Activated naive CD8-positive, alpha-beta T cell treated with anti-CD3 and anti-CD28 coated beads, Interleukin-2, amount 50 U/mL, for 24 hours (primary cell): ENCODE measurements around the gene TIPARP.
A peak's percentile ranks its signal among the peaks of the same experiment; 100 is the strongest.
"Not testable (repeated sequence)": the region's sequence is repeated elsewhere in the genome, so short reads cannot be mapped to it uniquely, and the experiment has no call there.

ENCODE experiments used
- ATAC-seq: fragments of 150-1000 bp; cut with Tn5 transposase; one replicate; pipeline ENCODE4 v1.10.0; 2021
- DNase-seq: peaks from one replicate; pipeline ENCODE4 v3.0.0; 2021
- H3K27ac Mint-ChIP-seq: one replicate; pipeline ENCODE4 v1.8.0; 2021; ENCODE audit warnings: mild to moderate bottlenecking, mixed read lengths
- H3K27me3 Mint-ChIP-seq: one replicate; pipeline ENCODE4 v1.8.0; 2021; ENCODE audit warnings: mixed read lengths
- H3K36me3 Mint-ChIP-seq: one replicate; pipeline ENCODE4 v1.8.0; 2021; ENCODE audit warnings: low read depth, mixed read lengths
- H3K4me1 Mint-ChIP-seq: one replicate; pipeline ENCODE4 v1.8.0; 2021; ENCODE audit warnings: mixed read lengths
- H3K4me3 Mint-ChIP-seq: one replicate; pipeline ENCODE4 v1.8.0; 2021; ENCODE audit warnings: mild to moderate bottlenecking, moderate library complexity, mixed read lengths
- H3K9me3 Mint-ChIP-seq: one replicate; pipeline ENCODE4 v1.8.0; 2021; ENCODE audit warnings: mixed read lengths

TIPARP gene

DNA sequence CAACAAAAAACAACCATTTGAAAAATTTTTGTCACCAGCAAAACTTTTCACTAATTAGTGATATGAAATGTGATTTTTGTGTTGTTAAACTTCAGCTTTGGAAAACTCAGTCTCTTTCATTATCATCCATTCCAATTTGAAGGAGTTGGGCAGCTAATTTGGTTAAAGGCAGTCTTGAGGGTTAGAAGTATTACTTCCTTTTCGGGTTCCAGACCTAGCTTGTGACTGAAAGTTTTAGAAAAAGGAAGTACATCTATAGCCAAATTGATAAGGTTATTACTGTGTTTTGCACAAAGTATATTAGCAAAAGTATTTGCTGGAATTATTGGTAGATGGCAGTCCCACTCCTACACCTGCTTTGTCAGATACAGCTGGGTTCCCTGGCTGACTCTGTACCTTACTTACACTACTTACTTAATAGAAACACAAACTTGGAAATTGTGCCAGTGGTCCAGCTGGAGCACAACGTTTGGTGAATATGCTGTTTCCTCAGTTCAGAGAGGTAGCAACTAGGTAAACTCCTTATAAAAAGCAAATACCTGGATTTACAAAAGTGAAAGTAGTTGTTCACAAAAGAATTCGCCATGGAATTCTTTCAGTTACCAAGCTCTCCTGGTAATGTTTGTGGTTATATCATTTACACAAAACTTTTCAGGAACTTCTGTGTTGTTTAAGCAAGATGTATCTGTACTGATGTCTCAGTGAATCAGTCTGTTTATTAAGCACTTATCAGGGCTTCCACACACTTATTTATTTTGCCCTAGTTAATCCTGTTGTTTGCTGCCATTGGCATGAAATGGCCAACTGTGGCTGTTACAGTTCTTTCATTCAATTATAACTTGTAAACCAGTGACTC is 31.6 kb downstream of the TIPARP start:
- Mint-ChIP-seq H3K27ac (no peak overlapping the region), H3K27me3 (no peaks in the 10 kb centered on the region), H3K36me3 (peaks cover 35% of the 10 kb centered on the region), H3K4me3 (no peak overlapping the region), H3K9me3 (no peaks in the 10 kb centered on the region), H3K4me1 (peaks cover 7% of the 10 kb centered on the region)
- DNase-seq: no peak
- no peak for ATAC-seq

- Mint-ChIP-seq H3K4me3 (no peak overlapping the region), H3K27ac (no peak overlapping the region), H3K36me3 (peaks cover 33% of the 10 kb centered on the region), H3K27me3 (no peaks in the 10 kb centered on the region), H3K9me3 (no peaks in the 10 kb centered on the region), H3K4me1 (peaks cover 11% of the 10 kb centered on the region)
- ATAC-seq (no peak), DNase-seq (no peak)
Observed at GRCh38 chr3:156707588-156707987, 33.2 kb downstream of the TIPARP start.

- DNase-seq: no peak
- Mint-ChIP-seq H3K4me3 (no peak overlapping the region), H3K4me1 (peaks cover 11% of the 10 kb centered on the region), H3K36me3 (peaks cover 29% of the 10 kb centered on the region), H3K9me3 (no peaks in the 10 kb centered on the region), H3K27me3 (no peaks in the 10 kb centered on the region), H3K27ac (no peak overlapping the region)
- ATAC-seq: no peak
Observed at GRCh38 chr3:156710429-156710828, 36.0 kb downstream of the TIPARP start.

GRCh38 chr3:156711113-156711512 is 36.7 kb downstream of the TIPARP start:
- Mint-ChIP-seq H3K9me3 (no peaks in the 10 kb centered on the region), H3K36me3 (peaks cover 23% of the 10 kb centered on the region), H3K4me3 (no peak overlapping the region), H3K27me3 (no peaks in the 10 kb centered on the region), H3K27ac (no peak overlapping the region), H3K4me1 (peaks cover 11% of the 10 kb centered on the region)
- DNase-seq: no peak
- no peak for ATAC-seq

GRCh38 chr3:156711944-156712343 is 37.6 kb downstream of the TIPARP start:
- peak; percentile 88 for ATAC-seq
- H3K4me1 Mint-ChIP-seq: peaks cover 11% of the 10 kb centered on the region
- H3K27me3 Mint-ChIP-seq, DNase-seq, H3K4me3 Mint-ChIP-seq, H3K9me3 Mint-ChIP-seq, H3K27ac Mint-ChIP-seq: not testable (repeated sequence)
- H3K36me3 Mint-ChIP-seq: peaks cover 21% of the 10 kb centered on the region

GRCh38 chr3:156716105-156716862 is 41.9 kb downstream of the TIPARP start:
- H3K9me3 Mint-ChIP-seq: no peaks in the 10 kb centered on the region
- peaks cover 3% of the 10 kb centered on the region for H3K4me1 Mint-ChIP-seq
- no peak for ATAC-seq
- H3K4me3 Mint-ChIP-seq: no peak overlapping the region
- H3K36me3 Mint-ChIP-seq: peaks cover 9% of the 10 kb centered on the region
- DNase-seq: no peak
- H3K27ac Mint-ChIP-seq: no peak overlapping the region
- H3K27me3 Mint-ChIP-seq: no peaks in the 10 kb centered on the region

GRCh38 chr3:156718622-156719306 is 44.4 kb downstream of the TIPARP start:
- no peak for ATAC-seq

DNA sequence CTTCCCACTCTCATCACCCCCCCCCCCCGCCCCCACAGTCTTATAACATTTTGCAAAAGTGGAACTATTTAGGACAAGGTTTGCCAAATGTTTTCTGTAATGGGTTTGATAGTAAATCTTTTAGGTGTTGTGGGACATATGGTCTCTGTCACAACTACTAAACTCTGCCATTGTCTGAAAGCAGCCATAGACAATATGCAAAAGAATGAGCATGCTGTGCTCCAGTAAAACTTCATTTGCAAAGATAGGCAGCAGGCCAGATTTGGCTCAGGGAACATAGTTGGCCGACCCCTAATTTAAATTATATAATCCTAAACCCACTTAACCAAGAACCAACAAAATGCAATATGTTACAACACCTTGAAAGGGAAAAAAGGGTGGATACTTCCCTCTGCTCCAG is 46.4 kb downstream of the TIPARP start:
- H3K9me3 Mint-ChIP-seq: no peaks in the 10 kb centered on the region
- H3K36me3 Mint-ChIP-seq: no peaks in the 10 kb centered on the region
- DNase-seq (no peak), ATAC-seq (no peak)
- no peaks in the 10 kb centered on the region for H3K27me3 Mint-ChIP-seq
- no peak overlapping the region for H3K4me3 Mint-ChIP-seq
- H3K27ac Mint-ChIP-seq: no peak overlapping the region
- peaks cover 5% of the 10 kb centered on the region for H3K4me1 Mint-ChIP-seq

More at GRCh38 chr3:156718622-156719306, 44.4 kb downstream of the TIPARP start:
- Mint-ChIP-seq H3K36me3 (peaks cover 7% of the 10 kb centered on the region), H3K27ac (no peak overlapping the region), H3K9me3 (no peaks in the 10 kb centered on the region), H3K4me1 (peaks cover 5% of the 10 kb centered on the region), H3K27me3 (no peaks in the 10 kb centered on the region), H3K4me3 (no peak overlapping the region)
- DNase-seq: no peak

- H3K4me1 Mint-ChIP-seq: peaks cover 5% of the 10 kb centered on the region
- DNase-seq: no peak
Observed at GRCh38 chr3:156721687-156722618, 47.6 kb downstream of the TIPARP start.

DNA sequence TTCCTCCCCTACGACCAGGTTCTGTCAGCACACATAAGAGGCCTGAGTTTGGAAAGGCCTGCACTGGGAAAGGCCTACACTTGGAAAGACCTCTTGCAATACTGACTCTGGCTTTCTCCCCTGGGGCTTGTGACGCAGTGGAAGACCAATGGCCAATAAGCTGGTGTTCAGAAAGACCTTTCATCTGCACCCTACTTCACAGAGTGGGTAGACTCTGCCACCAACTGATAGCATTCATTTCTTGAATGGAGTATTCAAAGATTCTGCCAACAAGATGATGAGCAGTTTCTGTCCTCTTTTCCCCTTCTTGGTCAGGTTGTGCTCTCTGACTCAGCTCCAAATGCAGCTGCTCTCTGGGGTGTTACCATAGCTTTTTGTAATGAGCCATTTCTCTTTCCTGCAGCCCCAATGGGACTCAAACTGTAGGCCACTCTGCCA is 48.8 kb downstream of the TIPARP start:
- no peaks in the 10 kb centered on the region for H3K27me3 Mint-ChIP-seq
- H3K9me3 Mint-ChIP-seq: no peaks in the 10 kb centered on the region
- H3K4me1 Mint-ChIP-seq: peaks cover 5% of the 10 kb centered on the region
- H3K4me3 Mint-ChIP-seq: no peak overlapping the region
- peak; percentile 55 for ATAC-seq
- H3K36me3 Mint-ChIP-seq: no peaks in the 10 kb centered on the region
- no peak for DNase-seq
- peak overlapping the region; percentile 48 for H3K27ac Mint-ChIP-seq

More at GRCh38 chr3:156721687-156722618, 47.6 kb downstream of the TIPARP start:
- Mint-ChIP-seq H3K9me3 (no peaks in the 10 kb centered on the region), H3K27me3 (no peaks in the 10 kb centered on the region), H3K4me3 (no peak overlapping the region), H3K27ac (no peak overlapping the region), H3K36me3 (no peaks in the 10 kb centered on the region)
- no peak for ATAC-seq

DNA sequence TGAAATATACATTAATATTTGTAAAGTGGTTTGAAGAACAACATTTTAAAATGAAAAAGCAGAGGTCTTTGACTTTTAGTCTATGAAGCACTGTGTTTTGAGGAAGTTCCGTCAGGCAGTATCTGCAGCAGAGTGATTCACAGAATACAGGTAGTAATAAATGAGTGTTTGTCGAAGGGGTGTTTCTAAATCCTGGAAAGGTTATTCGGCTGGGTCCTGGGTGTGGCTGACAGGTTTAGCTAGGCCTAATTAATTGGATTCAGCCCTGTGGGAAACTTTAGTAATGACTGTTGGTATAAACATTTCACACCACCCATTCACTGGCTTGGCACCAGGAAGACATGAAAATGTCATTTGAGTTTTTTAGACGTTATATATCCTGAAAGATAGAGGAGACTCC is 51.3 kb downstream of the TIPARP start:
- Mint-ChIP-seq H3K4me3 (no peak overlapping the region), H3K36me3 (no peaks in the 10 kb centered on the region), H3K27me3 (no peaks in the 10 kb centered on the region), H3K9me3 (no peaks in the 10 kb centered on the region), H3K27ac (no peak overlapping the region), H3K4me1 (peaks cover 5% of the 10 kb centered on the region)
- ATAC-seq: no peak
- DNase-seq: no peak

- no peak for ATAC-seq
- no peak for DNase-seq
- no peaks in the 10 kb centered on the region for H3K36me3 Mint-ChIP-seq
Observed at GRCh38 chr3:156726456-156726855, 52.1 kb downstream of the TIPARP start.

DNA sequence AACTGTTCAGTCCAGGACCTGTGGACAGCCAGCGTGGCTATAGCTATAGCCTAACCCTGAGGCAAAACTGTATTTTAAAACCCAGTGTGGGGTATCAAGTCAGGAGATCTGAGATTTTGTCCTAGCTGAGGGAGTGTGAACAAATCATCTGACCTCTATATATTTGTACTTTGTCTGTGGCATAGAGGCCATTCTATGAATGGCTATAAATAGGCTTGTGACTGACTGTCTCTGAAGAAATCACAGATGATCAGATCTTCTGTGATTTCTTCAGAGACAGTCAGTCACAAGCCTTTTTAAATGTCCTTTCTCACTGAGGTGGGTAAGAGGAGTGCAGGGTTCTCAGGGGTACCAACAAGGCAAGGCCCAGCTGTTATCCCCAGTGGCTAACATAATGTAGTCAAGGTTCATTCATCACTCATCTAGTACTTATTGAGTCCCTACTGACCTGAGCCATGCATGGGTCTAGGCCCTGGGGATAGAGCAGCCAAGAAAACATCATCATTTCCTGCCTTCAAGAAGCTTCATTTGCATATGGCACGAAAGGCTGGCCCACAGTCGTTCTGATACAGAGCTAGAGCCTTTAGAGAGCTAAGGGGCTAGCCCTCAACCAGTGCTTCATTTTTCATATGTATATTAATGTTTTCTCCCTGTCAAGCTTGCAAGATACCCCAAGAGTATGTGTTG is 53.3 kb downstream of the TIPARP start:
- no peak overlapping the region for H3K4me3 Mint-ChIP-seq
- no peaks in the 10 kb centered on the region for H3K36me3 Mint-ChIP-seq
- no peaks in the 10 kb centered on the region for H3K27me3 Mint-ChIP-seq
- ATAC-seq: no peak
- no peak overlapping the region for H3K27ac Mint-ChIP-seq
- no peak for DNase-seq
- peaks cover 5% of the 10 kb centered on the region for H3K4me1 Mint-ChIP-seq
- H3K9me3 Mint-ChIP-seq: no peaks in the 10 kb centered on the region

More at GRCh38 chr3:156726456-156726855, 52.1 kb downstream of the TIPARP start:
- H3K27ac Mint-ChIP-seq: no peak overlapping the region
- no peak overlapping the region for H3K4me3 Mint-ChIP-seq
- H3K9me3 Mint-ChIP-seq: no peaks in the 10 kb centered on the region
- no peaks in the 10 kb centered on the region for H3K27me3 Mint-ChIP-seq
- H3K4me1 Mint-ChIP-seq: peaks cover 5% of the 10 kb centered on the region
